H9 (cell line): ENCODE data around the gene FLG2. TPM values are rescaled to one million over a fixed set of nuclear protein-coding genes. Genes with fewer than 3 reads are reported as not detected.

ENCODE experiments used
- DNase-seq: peaks from one replicate; pipeline ENCODE4 v3.0.0-alpha.2; 2017
- H2AFZ ChIP-seq: one replicate; pipeline ENCODE4 v1.6.1; 2013; ENCODE audit warnings: mild to moderate bottlenecking, low read length, control low read depth, moderate library complexity
- H2AK5ac ChIP-seq: 2 replicates; pipeline ENCODE4 v1.6.1; 2013; ENCODE audit warnings: low read length, control low read depth, mixed read lengths; ENCODE audit not compliant: insufficient read length
- H2BK120ac ChIP-seq: one replicate; pipeline ENCODE4 v1.6.1; 2013; ENCODE audit warnings: low read depth, mild to moderate bottlenecking, low read length, control low read depth, inconsistent platforms; ENCODE audit not compliant: poor library complexity, severe bottlenecking
- H2BK12ac ChIP-seq: 2 replicates; pipeline ENCODE4 v1.6.1; 2013; ENCODE audit warnings: low read length, control low read depth, mixed read lengths, low read depth; ENCODE audit not compliant: insufficient read length
- H2BK15ac ChIP-seq: 2 replicates; pipeline ENCODE4 v1.6.1; 2013; ENCODE audit warnings: low read depth, low read length, control low read depth
- H2BK20ac ChIP-seq: one replicate; pipeline ENCODE4 v1.6.1; 2013; ENCODE audit warnings: low read depth, mild to moderate bottlenecking, low read length, control low read depth, inconsistent platforms; ENCODE audit not compliant: poor library complexity, severe bottlenecking
- H2BK5ac ChIP-seq: 2 replicates; pipeline ENCODE4 v1.6.1; 2013; ENCODE audit warnings: low read length, control low read depth, mixed read lengths; ENCODE audit not compliant: insufficient read length
- H3K14ac ChIP-seq: 2 replicates; pipeline ENCODE4 v1.6.1; 2013; ENCODE audit warnings: low read length, control low read depth; ENCODE audit not compliant: insufficient read depth
- H3K18ac ChIP-seq: 2 replicates; pipeline ENCODE4 v1.6.1; 2013; ENCODE audit warnings: low read depth, mild to moderate bottlenecking, mixed read lengths, low read length, control low read depth; ENCODE audit not compliant: insufficient read length
- H3K23ac ChIP-seq: 2 replicates; pipeline ENCODE4 v1.6.1; 2013; ENCODE audit warnings: low read length, control low read depth, mixed read lengths, low read depth; ENCODE audit not compliant: insufficient read length
- H3K23me2 ChIP-seq: 2 replicates; pipeline ENCODE4 v1.6.1; 2013; ENCODE audit warnings: low read depth, mild to moderate bottlenecking, mixed read lengths, low read length, control low read depth; ENCODE audit not compliant: insufficient read length, poor library complexity, severe bottlenecking
- H3K27ac ChIP-seq: 2 replicates; pipeline ENCODE4 v1.5.1; 2013; ENCODE audit warnings: low read length, control low read depth, mixed read lengths, low read depth; ENCODE audit not compliant: insufficient read length
- H3K27me3 ChIP-seq: 2 replicates; pipeline ENCODE4 v1.6.1; 2013; ENCODE audit warnings: low read length, control low read depth, inconsistent platforms; ENCODE audit not compliant: insufficient read depth
- H3K4ac ChIP-seq: 2 replicates; pipeline ENCODE4 v1.6.1; 2013; ENCODE audit warnings: low read depth, mild to moderate bottlenecking, control low read depth, inconsistent platforms, low read length, moderate library complexity
- H3K4me1 ChIP-seq: 2 replicates; pipeline ENCODE4 v1.6.1; 2013; ENCODE audit warnings: low read length, control low read depth, inconsistent platforms; ENCODE audit not compliant: insufficient read depth
- H3K4me2 ChIP-seq: 2 replicates; pipeline ENCODE4 v1.6.1; 2013; ENCODE audit warnings: low read length, control low read depth, mixed read lengths; ENCODE audit not compliant: insufficient read length, insufficient read depth
- H3K56ac ChIP-seq: 2 replicates; pipeline ENCODE4 v1.6.1; 2013; ENCODE audit warnings: low read depth, mild to moderate bottlenecking, mixed read lengths, low read length, control low read depth; ENCODE audit not compliant: insufficient read length
- H3K79me1 ChIP-seq: 2 replicates; pipeline ENCODE4 v1.6.1; 2013; ENCODE audit warnings: low read depth, mild to moderate bottlenecking, moderate library complexity, low read length, control low read depth, inconsistent platforms; ENCODE audit not compliant: insufficient read depth, poor library complexity, severe bottlenecking
- H3K79me2 ChIP-seq: 2 replicates; pipeline ENCODE4 v1.6.1; 2013; ENCODE audit warnings: low read length, control low read depth, inconsistent platforms; ENCODE audit not compliant: insufficient read depth
- H3K9ac ChIP-seq: 2 replicates; pipeline ENCODE4 v1.6.1; 2013; ENCODE audit warnings: low read length, control low read depth, mixed read lengths; ENCODE audit not compliant: insufficient read length; ENCODE audit errors: extremely low read depth
- H3K9me3 ChIP-seq: one replicate; pipeline ENCODE4 v1.6.1; 2013; ENCODE audit warnings: low read depth, low read length, inconsistent platforms; ENCODE audit not compliant: control insufficient read depth
- H3T11ph ChIP-seq: one replicate; pipeline ENCODE4 v1.6.1; 2013; ENCODE audit warnings: mild to moderate bottlenecking, low read length, control low read depth, inconsistent platforms
- H4K20me1 ChIP-seq: one replicate; pipeline ENCODE4 v1.6.1; 2013; ENCODE audit not compliant: control insufficient read depth, insufficient read length, insufficient read depth
- H4K5ac ChIP-seq: 2 replicates; pipeline ENCODE4 v1.6.1; 2013; ENCODE audit warnings: low read depth, mild to moderate bottlenecking, mixed read lengths, low read length, control low read depth; ENCODE audit not compliant: insufficient read length
- H4K8ac ChIP-seq: replicated peaks from 2 replicates; pipeline ENCODE4 v1.6.1; 2013; ENCODE audit warnings: low read length, control low read depth, mixed read lengths, low read depth; ENCODE audit not compliant: insufficient read length
- H4K91ac ChIP-seq: 2 replicates; pipeline ENCODE4 v1.6.1; 2013; ENCODE audit warnings: low read depth, mild to moderate bottlenecking, moderate library complexity, mixed read lengths, low read length, control low read depth; ENCODE audit not compliant: insufficient read length
- H3K27ac Mint-ChIP-seq, 3 experiments: 2 replicates in 2 of 3; 3 replicates in 1 of 3; pipeline ENCODE4 v1.8.0; 2020 to 2021; ENCODE audit warnings: mixed read lengths in 3 of 3, mild to moderate bottlenecking in 1 of 3, moderate library complexity in 1 of 3
- H3K27me3 Mint-ChIP-seq: 2 replicates; pipeline ENCODE4 v1.8.0; 2021; ENCODE audit warnings: low read depth, mild to moderate bottlenecking, moderate library complexity, mixed read lengths
- H3K36me3 Mint-ChIP-seq, 3 experiments: 2 replicates in 2 of 3; 3 replicates in 1 of 3; pipeline ENCODE4 v1.8.0; 2020 to 2021; ENCODE audit warnings: low read depth in 3 of 3, mixed read lengths in 3 of 3; ENCODE audit not compliant: insufficient read depth in 1 of 3
- H3K4me1 Mint-ChIP-seq, 2 experiments: 2 replicates each; pipeline ENCODE4 v1.8.0; 2020; ENCODE audit warnings: mixed read lengths in 2 of 2
- H3K4me3 Mint-ChIP-seq, 2 experiments: 2 replicates in 1 of 2; 3 replicates in 1 of 2; pipeline ENCODE4 v1.8.0; 2020 to 2021; ENCODE audit warnings: mild to moderate bottlenecking in 2 of 2, mixed read lengths in 2 of 2, moderate library complexity in 1 of 2
- H3K9me3 Mint-ChIP-seq, 2 experiments: 2 replicates in 1 of 2; 3 replicates in 1 of 2; pipeline ENCODE4 v1.8.0; 2020; ENCODE audit warnings: mild to moderate bottlenecking in 2 of 2, mixed read lengths in 2 of 2, moderate library complexity in 1 of 2
- WGBS: extraction: QIAGEN DNeasy Blood & Tissue Kit; methylation state at CpG from one replicate; pipeline ENCODE4 v1.1.7; 2013; ENCODE audit warnings: missing lambda C conversion rate, low lambda C conversion rate, mixed read lengths; ENCODE audit not compliant: insufficient read length; ENCODE audit errors: extremely low coverage; 5-methylcytosine and 5-hydroxymethylcytosine counted together
- total RNA-seq: library from RNA; stranded (reverse); gene quantifications from 2 replicates; pipeline ENCODE4 v1.2.1, GENCODE V29; 2021
- TF ChIP-seq, protein P1 (sequence below): fragments of 200-600 bp; sonication (generic); conservative IDR thresholded peaks from 3 replicates; pipeline ENCODE4 v1.8.0; 2021; ENCODE audit warnings: antibody characterized with exemption, mild to moderate bottlenecking

The FLG2 gene
- total RNA-seq, 1 experiment from 2014 or later: not detected

GRCh38 chr1:152374451-152374850, 14.6 kb upstream of the FLG2 start:
- Histone ChIP-seq H3K79me1 (no peaks in the 10 kb centered on the region), H4K8ac (no peak overlapping the region), H3K27ac (no peak overlapping the region), H3K23me2 (no peaks in the 10 kb centered on the region), H3K23ac (no peak overlapping the region), H4K5ac (no peak overlapping the region), H2BK120ac (no peak overlapping the region), H2AK5ac (no peak overlapping the region), H2BK5ac (no peak overlapping the region), H2BK12ac (no peak overlapping the region), H4K91ac (no peak overlapping the region), H2AFZ (no peak overlapping the region), H3K9me3 (peaks cover 68% of the 10 kb centered on the region), H2BK20ac (no peak overlapping the region), H3K4ac (no peak overlapping the region), H4K20me1 (no peaks in the 10 kb centered on the region), H3K4me2 (no peak overlapping the region), H3K9ac (no peak overlapping the region), H3K56ac (no peak overlapping the region), H2BK15ac (no peak overlapping the region), H3K18ac (no peak overlapping the region), H3T11ph (no peak overlapping the region), H3K14ac (no peak overlapping the region), H3K79me2 (no peaks in the 10 kb centered on the region), H3K27me3 (no peaks in the 10 kb centered on the region), H3K4me1 (no peaks in the 10 kb centered on the region)
- Mint-ChIP-seq H3K27ac (no peak overlapping the region), H3K9me3 (peaks cover 94% of the 10 kb centered on the region in 2 experiments), H3K4me3 (no peak overlapping the region), H3K36me3 (peaks cover 3 to 16% (median 7%) of the 10 kb centered on the region in 3 experiments; a peak in 5 of 7 replicates), H3K27me3 (peaks cover 1% of the 10 kb centered on the region; the same call in 1 of the 2 replicates), H3K4me1 (no peaks in the 10 kb centered on the region)
- TF ChIP-seq, protein P1, sequence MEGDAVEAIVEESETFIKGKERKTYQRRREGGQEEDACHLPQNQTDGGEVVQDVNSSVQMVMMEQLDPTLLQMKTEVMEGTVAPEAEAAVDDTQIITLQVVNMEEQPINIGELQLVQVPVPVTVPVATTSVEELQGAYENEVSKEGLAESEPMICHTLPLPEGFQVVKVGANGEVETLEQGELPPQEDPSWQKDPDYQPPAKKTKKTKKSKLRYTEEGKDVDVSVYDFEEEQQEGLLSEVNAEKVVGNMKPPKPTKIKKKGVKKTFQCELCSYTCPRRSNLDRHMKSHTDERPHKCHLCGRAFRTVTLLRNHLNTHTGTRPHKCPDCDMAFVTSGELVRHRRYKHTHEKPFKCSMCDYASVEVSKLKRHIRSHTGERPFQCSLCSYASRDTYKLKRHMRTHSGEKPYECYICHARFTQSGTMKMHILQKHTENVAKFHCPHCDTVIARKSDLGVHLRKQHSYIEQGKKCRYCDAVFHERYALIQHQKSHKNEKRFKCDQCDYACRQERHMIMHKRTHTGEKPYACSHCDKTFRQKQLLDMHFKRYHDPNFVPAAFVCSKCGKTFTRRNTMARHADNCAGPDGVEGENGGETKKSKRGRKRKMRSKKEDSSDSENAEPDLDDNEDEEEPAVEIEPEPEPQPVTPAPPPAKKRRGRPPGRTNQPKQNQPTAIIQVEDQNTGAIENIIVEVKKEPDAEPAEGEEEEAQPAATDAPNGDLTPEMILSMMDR: no peak
- no peak for DNase-seq
- WGBS: no CpG with 5 or more reads among the region's 3 CpGs
